Cardiac septum (tissue), 1 donor: ENCODE measurements around the gene ARHGEF10L. TPM values are rescaled to one million over a fixed set of nuclear protein-coding genes. Genes with fewer than 3 reads are reported as not detected.
A peak's percentile ranks its signal among the peaks of the same experiment; 100 is the strongest.

Source experiments
- DNase-seq: peaks from one replicate; pipeline ENCODE4 v3.0.0-alpha.2; 2020; ENCODE audit warnings: low spot score
- intact Hi-C: fragments of 100-400 bp; cut with DNase I; formaldehyde crosslinking; loops from one replicate; pipeline ENCODE4 v1.14.0; 2022
- total RNA-seq: library from RNA; stranded (reverse); fragmentation: NEBNext Ultra II Directional; extraction: Animal tissue kit (Norgen Biotek cat#: 25700); gene quantifications from one replicate; pipeline ENCODE4 v1.2.1, GENCODE V29; 2021
- donor health status: DM: no; HTN: no; CAD: no.

Gene ARHGEF10L
- total RNA-seq, 1 donor from 2014 or later = 59.8 TPM

- intact Hi-C loops = no loop called here
Observed at GRCh38 chr1:17581389-17582123, 42.1 kb downstream of the ARHGEF10L start.

GRCh38 chr1:17582124-17582774 is 42.8 kb downstream of the ARHGEF10L start:
- intact Hi-C loops = no loop called here
- DNase-seq = no peak

More at GRCh38 chr1:17581389-17582123, 42.1 kb downstream of the ARHGEF10L start:
- DNase-seq = no peak

- intact Hi-C loops = no loop called here
- DNase-seq = no peak
Observed at GRCh38 chr1:17584539-17584938, 45.0 kb downstream of the ARHGEF10L start.

GRCh38 chr1:17585266-17585987 is 45.9 kb downstream of the ARHGEF10L start:
- no peak for DNase-seq
- intact Hi-C loops = loop anchor here (5.0 kb wide), 1 partner anchor 53 kb away; no protein-coding TSS in a partner anchor

- intact Hi-C loops = loop anchor here (5.0 kb wide), 1 partner anchor 54 kb away; no protein-coding TSS in a partner anchor
- DNase-seq = no peak
Observed at GRCh38 chr1:17586172-17586964, 46.9 kb downstream of the ARHGEF10L start.

GRCh38 chr1:17587693-17588047 is 48.2 kb downstream of the ARHGEF10L start:
- DNase-seq = no peak
- intact Hi-C loops = loop anchor here (5.0 kb wide), 1 partner anchor 55 kb away; no protein-coding TSS in a partner anchor

GRCh38 chr1:17588048-17588871 is 48.8 kb downstream of the ARHGEF10L start:
- peak; percentile 84 for DNase-seq
- intact Hi-C loops = loop anchor here (5.0 kb wide), 1 partner anchor 56 kb away; no protein-coding TSS in a partner anchor

- intact Hi-C loops = no loop called here
- no peak for DNase-seq
Observed at GRCh38 chr1:17591814-17592430, 52.4 kb downstream of the ARHGEF10L start.

GRCh38 chr1:17594026-17594425 is 54.5 kb downstream of the ARHGEF10L start:
- intact Hi-C loops = no loop called here
- no peak for DNase-seq

- DNase-seq = no peak
- intact Hi-C loops = no loop called here
Observed at GRCh38 chr1:17594690-17595601, 55.4 kb downstream of the ARHGEF10L start.

- intact Hi-C loops = no loop called here
- no peak for DNase-seq
Observed at GRCh38 chr1:17595602-17595925, 56.1 kb downstream of the ARHGEF10L start.

GRCh38 chr1:17596186-17596585 is 56.7 kb downstream of the ARHGEF10L start:
- intact Hi-C loops = no loop called here
- DNase-seq = no peak

GRCh38 chr1:17596651-17597509 is 57.4 kb downstream of the ARHGEF10L start:
- intact Hi-C loops = no loop called here
- DNase-seq = no peak

GRCh38 chr1:17597651-17598050 is 58.2 kb downstream of the ARHGEF10L start:
- intact Hi-C loops = no loop called here
- no peak for DNase-seq

GRCh38 chr1:17598251-17598650 is 58.8 kb downstream of the ARHGEF10L start:
- intact Hi-C loops = no loop called here
- no peak for DNase-seq

GRCh38 chr1:17599291-17599953 is 59.9 kb downstream of the ARHGEF10L start:
- DNase-seq = no peak
- intact Hi-C loops = no loop called here
